ENCODE data around the gene MXD4.

The MXD4 gene, protein sequence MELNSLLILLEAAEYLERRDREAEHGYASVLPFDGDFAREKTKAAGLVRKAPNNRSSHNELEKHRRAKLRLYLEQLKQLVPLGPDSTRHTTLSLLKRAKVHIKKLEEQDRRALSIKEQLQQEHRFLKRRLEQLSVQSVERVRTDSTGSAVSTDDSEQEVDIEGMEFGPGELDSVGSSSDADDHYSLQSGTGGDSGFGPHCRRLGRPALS

DNA sequence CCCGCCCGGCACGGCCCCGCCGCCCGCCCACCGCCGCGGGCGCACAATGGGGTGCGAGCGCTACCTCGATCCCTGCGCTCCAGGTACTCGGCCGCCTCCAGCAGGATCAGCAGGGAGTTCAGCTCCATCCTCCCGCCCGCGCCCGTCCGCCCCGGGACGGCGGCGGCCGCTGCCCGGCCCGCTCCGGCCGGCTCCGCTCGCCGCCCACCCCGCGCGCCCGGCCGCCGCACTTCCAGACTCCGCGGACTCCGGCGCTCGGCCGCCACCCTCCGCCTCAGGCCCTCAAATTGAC is at the start of gene MXD4:
MXD4 (minus strand) TSS at position 257 of the 292 bp plus-strand sequence; CDS start at position 128, 129 bp downstream.
- 0 out of 2 replicates have a peak, but pooled peaks have one; percentile 21 for TF ChIP-seq ARNT (IDR thresholded peaks at IDR 0.05)
- TF ChIP-seq TARDBP (IDR thresholded peaks at IDR 0.05), result no peak
- TF ChIP-seq FOXM1 (IDR thresholded peaks at IDR 0.05; ENCODE audit: borderline replicate concordance), result peak; percentile 34; the same call in 1 of the 2 replicates
- POLR2A ChIA-PET, result interaction anchor here (0.6 to 2.0 kb wide), 18 partner anchors 10 to 383 kb away, joined by 3 to 11 read pairs (median 3); partner anchors contain the start of genes CFAP99, HAUS3, POLN and RNF4
- CTCF ChIA-PET, result no interaction called here
- peak; percentile 22 for DNase-seq (ENCODE audit: extremely low spot score)

GRCh38 chr4:2306773-2307410 is 45.0 kb upstream of the MXD4 start:
- CTCF ChIA-PET, result no interaction called here
- POLR2A ChIA-PET, result no interaction called here
- TF ChIP-seq ZNF384 (IDR thresholded peaks at IDR 0.05), result no peak
- TF ChIP-seq ELF4 (IDR thresholded peaks at IDR 0.05), result no peak
- no peak for TF ChIP-seq BHLHE40 (IDR thresholded peaks at IDR 0.05; ENCODE audit: borderline replicate concordance)
- no peak for TF ChIP-seq FOXM1 (IDR thresholded peaks at IDR 0.05; ENCODE audit: borderline replicate concordance)
- TF ChIP-seq TARDBP (IDR thresholded peaks at IDR 0.05), result no peak
- no peak for TF ChIP-seq ARNT (IDR thresholded peaks at IDR 0.05)
- no peak for TF ChIP-seq SUZ12 (IDR thresholded peaks at IDR 0.05)
- TF ChIP-seq L3MBTL2 (conservative IDR thresholded peaks at IDR 0.05), result no peak
- no peak for TF ChIP-seq SP1 (IDR thresholded peaks at IDR 0.05)
- no peak for TF ChIP-seq LEF1 (IDR thresholded peaks at IDR 0.05; ENCODE audit: borderline replicate concordance)
- no peak for TF ChIP-seq CTBP1 (IDR thresholded peaks at IDR 0.05; ENCODE audit: borderline replicate concordance)
- TF ChIP-seq, protein P1, sequence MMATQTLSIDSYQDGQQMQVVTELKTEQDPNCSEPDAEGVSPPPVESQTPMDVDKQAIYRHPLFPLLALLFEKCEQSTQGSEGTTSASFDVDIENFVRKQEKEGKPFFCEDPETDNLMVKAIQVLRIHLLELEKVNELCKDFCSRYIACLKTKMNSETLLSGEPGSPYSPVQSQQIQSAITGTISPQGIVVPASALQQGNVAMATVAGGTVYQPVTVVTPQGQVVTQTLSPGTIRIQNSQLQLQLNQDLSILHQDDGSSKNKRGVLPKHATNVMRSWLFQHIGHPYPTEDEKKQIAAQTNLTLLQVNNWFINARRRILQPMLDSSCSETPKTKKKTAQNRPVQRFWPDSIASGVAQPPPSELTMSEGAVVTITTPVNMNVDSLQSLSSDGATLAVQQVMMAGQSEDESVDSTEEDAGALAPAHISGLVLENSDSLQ (IDR thresholded peaks at IDR 0.05), result no peak
- TF ChIP-seq FOXK2 (IDR thresholded peaks at IDR 0.05), result no peak
- DNase-seq (ENCODE audit: extremely low spot score), result no peak

GRCh38 chr4:2305766-2306501 is 44.0 kb upstream of the MXD4 start:
- CTCF ChIA-PET, result interaction anchor here (0.5 kb wide), 1 partner anchor 90 kb away, joined by 3 read pairs; no protein-coding TSS in a partner anchor
- peak; percentile 6 for DNase-seq (ENCODE audit: extremely low spot score)
- POLR2A ChIA-PET, result no interaction called here
- TF ChIP-seq NFRKB (IDR thresholded peaks at IDR 0.05) (no peak), FOXA1 (IDR thresholded peaks at IDR 0.05) (no peak), LEF1 (IDR thresholded peaks at IDR 0.05; ENCODE audit: borderline replicate concordance) (no peak), BHLHE40 (IDR thresholded peaks at IDR 0.05; ENCODE audit: borderline replicate concordance) (no peak), FOXK2 (IDR thresholded peaks at IDR 0.05) (no peak), ZNF384 (IDR thresholded peaks at IDR 0.05) (no peak), ELF4 (IDR thresholded peaks at IDR 0.05) (no peak), SP1 (IDR thresholded peaks at IDR 0.05) (no peak), TARDBP (IDR thresholded peaks at IDR 0.05) (no peak), FOXM1 (IDR thresholded peaks at IDR 0.05; ENCODE audit: borderline replicate concordance) (no peak), HDGF (IDR thresholded peaks at IDR 0.05; ENCODE audit: borderline replicate concordance) (no peak)
- TF ChIP-seq, protein P1 (IDR thresholded peaks at IDR 0.05), result no peak

- TF ChIP-seq, protein P1 (IDR thresholded peaks at IDR 0.05), result no peak
- TF ChIP-seq ARNT (IDR thresholded peaks at IDR 0.05) (no peak), L3MBTL2 (conservative IDR thresholded peaks at IDR 0.05) (no peak), FOXK2 (IDR thresholded peaks at IDR 0.05) (no peak), ELF4 (IDR thresholded peaks at IDR 0.05) (no peak), NFRKB (IDR thresholded peaks at IDR 0.05) (no peak), SP1 (IDR thresholded peaks at IDR 0.05) (no peak)
- POLR2A ChIA-PET, result no interaction called here
- CTCF ChIA-PET, result no interaction called here
- no peak for DNase-seq (ENCODE audit: extremely low spot score)
These were observed 43.1 kb upstream of the MXD4 start for GRCh38 chr4:2304877-2305561.

DNA sequence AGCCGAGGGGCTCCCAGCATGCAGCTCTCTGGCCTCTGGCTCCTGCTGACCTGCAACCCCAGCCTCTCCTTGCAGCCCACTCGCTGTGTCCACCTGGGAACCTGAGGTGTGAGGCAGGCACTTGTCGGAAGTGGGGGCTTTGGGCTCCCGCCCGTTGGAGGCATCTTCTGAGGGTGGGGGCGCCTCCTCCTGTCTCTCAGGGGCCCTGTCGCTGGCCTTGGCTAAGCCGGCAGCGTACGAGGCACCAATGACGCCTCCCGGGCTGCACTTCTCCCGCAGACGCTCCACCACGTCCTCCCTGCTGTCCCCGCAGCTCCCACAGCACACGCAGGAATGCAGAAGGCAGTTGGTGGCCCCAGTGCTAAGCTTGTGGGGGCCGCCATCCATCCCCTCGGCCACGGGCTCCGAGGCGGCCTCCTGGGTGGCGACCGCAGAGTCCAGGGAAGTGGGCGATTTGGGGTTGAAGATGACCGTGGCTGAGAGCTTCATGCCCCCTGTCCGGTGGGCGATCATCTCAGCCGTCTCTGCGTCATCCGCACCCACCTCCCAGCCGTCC is 42.5 kb upstream of the MXD4 start:
- TF ChIP-seq FOXK2 (IDR thresholded peaks at IDR 0.05), result no peak
- TF ChIP-seq FOXM1 (IDR thresholded peaks at IDR 0.05; ENCODE audit: borderline replicate concordance), result no peak
- no peak for TF ChIP-seq CTBP1 (IDR thresholded peaks at IDR 0.05; ENCODE audit: borderline replicate concordance)
- no peak for TF ChIP-seq TARDBP (IDR thresholded peaks at IDR 0.05)
- no peak for TF ChIP-seq L3MBTL2 (conservative IDR thresholded peaks at IDR 0.05)
- TF ChIP-seq, protein P1 (IDR thresholded peaks at IDR 0.05), result no peak
- no peak for TF ChIP-seq NFRKB (IDR thresholded peaks at IDR 0.05)
- TF ChIP-seq SUZ12 (IDR thresholded peaks at IDR 0.05), result no peak
- TF ChIP-seq SP1 (IDR thresholded peaks at IDR 0.05), result no peak
- no peak for TF ChIP-seq ARNT (IDR thresholded peaks at IDR 0.05)
- TF ChIP-seq ELF4 (IDR thresholded peaks at IDR 0.05), result no peak
- no peak for TF ChIP-seq HDGF (IDR thresholded peaks at IDR 0.05; ENCODE audit: borderline replicate concordance)
- no peak for TF ChIP-seq BHLHE40 (IDR thresholded peaks at IDR 0.05; ENCODE audit: borderline replicate concordance)
- TF ChIP-seq LEF1 (IDR thresholded peaks at IDR 0.05; ENCODE audit: borderline replicate concordance), result no peak
- no peak for TF ChIP-seq ZNF384 (IDR thresholded peaks at IDR 0.05)
- DNase-seq (ENCODE audit: extremely low spot score), result no peak
- ChIA-PET POLR2A (no interaction called here), CTCF (no interaction called here)
